Keratinocyte (primary cell): ENCODE data around the gene NBEA. TPM values are rescaled to one million over a fixed set of nuclear protein-coding genes. Genes with fewer than 3 reads are reported as not detected.

ENCODE experiments used
- DNase-seq: peaks from one replicate; pipeline ENCODE4 v3.0.0-alpha.2; 2011; ENCODE audit warnings: low read depth, missing footprints, low spot score
- FAIRE-seq: peaks from 2 replicates; lab custom pipeline; 2011; peaks lifted over from hg19 to GRCh38; lab: Jason Lieb, UNC
- H2AFZ ChIP-seq: 2 replicates; pipeline ENCODE4 v1.6.0; 2012; ENCODE audit warnings: low read length, control low read depth, inconsistent platforms; ENCODE audit not compliant: control insufficient read depth
- H3K27ac ChIP-seq: 2 replicates; pipeline ENCODE4 v1.5.1; 2011; ENCODE audit warnings: low read length; ENCODE audit not compliant: control insufficient read depth, insufficient read depth
- H3K27me3 ChIP-seq: 3 replicates; pipeline ENCODE4 v1.6.0; 2011; ENCODE audit warnings: low read length; ENCODE audit not compliant: control insufficient read depth, insufficient read depth; ENCODE audit errors: extremely low read depth
- H3K36me3 ChIP-seq, 2 experiments: 2 replicates in 1 of 2; 3 replicates in 1 of 2; pipeline ENCODE4 v1.5.1; 2011; ENCODE audit warnings: low read length in 2 of 2, mild to moderate bottlenecking in 1 of 2; ENCODE audit not compliant: control insufficient read depth in 2 of 2, insufficient read depth in 2 of 2; ENCODE audit errors: extremely low read depth in 1 of 2
- H3K4me1 ChIP-seq: 3 replicates; pipeline ENCODE4 v1.5.1; 2011; ENCODE audit warnings: low read length; ENCODE audit not compliant: control insufficient read depth, insufficient read depth; ENCODE audit errors: extremely low read depth
- H3K4me2 ChIP-seq: 3 replicates; pipeline ENCODE4 v1.6.0; 2011; ENCODE audit warnings: low read depth, low read length; ENCODE audit not compliant: control insufficient read depth, insufficient read depth; ENCODE audit errors: extremely low read depth
- H3K4me3 ChIP-seq, 3 experiments: fragments of 200-600 bp in 1 of 3; sonication (generic) in 1 of 3; 2 replicates in 2 of 3; 3 replicates in 1 of 3; pipeline ENCODE4 v1.5.1; 2011 to 2016; ENCODE audit warnings: low read length in 3 of 3, mild to moderate bottlenecking in 3 of 3, control low read depth in 2 of 3, inconsistent platforms in 1 of 3, low read depth in 1 of 3, mixed read lengths in 1 of 3, mixed run types in 1 of 3, moderate library complexity in 1 of 3; ENCODE audit not compliant: control insufficient read depth in 2 of 3, insufficient read depth in 2 of 3; ENCODE audit errors: extremely low read depth in 1 of 3
- H3K79me2 ChIP-seq: 2 replicates; pipeline ENCODE4 v1.6.0; 2012; ENCODE audit warnings: low read length; ENCODE audit not compliant: control insufficient read depth, insufficient read depth
- H3K9ac ChIP-seq: 3 replicates; pipeline ENCODE4 v1.6.0; 2011; ENCODE audit warnings: low read length; ENCODE audit not compliant: control insufficient read depth, insufficient read depth; ENCODE audit errors: extremely low read depth
- H3K9me1 ChIP-seq: 3 replicates; pipeline ENCODE4 v1.6.0; 2011; ENCODE audit warnings: low read length; ENCODE audit not compliant: control insufficient read depth, insufficient read depth; ENCODE audit errors: extremely low read depth
- H3K9me3 ChIP-seq: 2 replicates; pipeline ENCODE4 v1.5.1; 2012; ENCODE audit warnings: low read depth, low read length; ENCODE audit not compliant: control insufficient read depth
- H4K20me1 ChIP-seq: 3 replicates; pipeline ENCODE4 v1.6.0; 2011; ENCODE audit warnings: low read length; ENCODE audit not compliant: control insufficient read depth, insufficient read depth; ENCODE audit errors: extremely low read depth
- CTCF ChIP-seq, 3 experiments: IDR thresholded peaks in 1 of 3; conservative IDR thresholded peaks in 1 of 3; optimal IDR thresholded peaks in 1 of 3; 2 replicates in 2 of 3; 3 replicates in 1 of 3; pipeline versions ENCODE3 to v1.5.1; 2011; ENCODE audit warnings: low read length in 3 of 3, mild to moderate bottlenecking in 3 of 3, moderate library complexity in 2 of 3, control low read depth in 1 of 3, inconsistent platforms in 1 of 3; ENCODE audit not compliant: insufficient read depth in 2 of 3; ENCODE audit errors: extremely low read depth in 1 of 3
- EZH2 ChIP-seq: IDR thresholded peaks from one replicate; pipeline ENCODE4 v1.6.1; 2012; ENCODE audit warnings: inconsistent platforms, mild to moderate bottlenecking, low read length, moderate library complexity
- dilution Hi-C: fragments of 300-500 bp; cut with MboI; formaldehyde crosslinking; loops from one replicate; pipeline ENCODE4 v1.7.0; 2020; ENCODE audit warnings: low sequenced_read_pairs; ENCODE audit not compliant: extremely low pct_ligation_motif_present
- polyA plus RNA-seq, 5 experiments: library from polyadenylated mRNA; depleted of rRNA in 3 of 5; stranded (reverse) in 3 of 5; stranded (forward) in 1 of 5; unstranded in 1 of 5; fragments of >200 nt; gene quantifications; 1 replicate in 1 of 5; 2 replicates in 3 of 5; 3 replicates in 1 of 5; pipeline versions ENCODE4 v1.2.1 to v1.2.3, GENCODE V29; 2011 to 2012; ENCODE audit warnings: missing spikeins in 2 of 5, low read depth in 1 of 5, low replicate concordance in 1 of 5

Gene NBEA
- polyA plus RNA-seq, 1 donor (not counting 4 experiments of a cell fraction or from before 2014, with no cell fraction given) = 0.05 TPM

GRCh38 chr13:35716729-35717128 lies 774.7 kb downstream of the NBEA start:
- Histone ChIP-seq H4K20me1 (no peaks in the 10 kb centered on the region), H3K4me1 (no peaks in the 10 kb centered on the region), H2AFZ (no peak overlapping the region), H3K36me3 (no peaks in the 10 kb centered on the region), H3K27me3 (no peaks in the 10 kb centered on the region), H3K4me3 (no peak overlapping the region), H3K9me1 (no peaks in the 10 kb centered on the region), H3K9me3 (no peaks in the 10 kb centered on the region), H3K27ac (no peak overlapping the region), H3K4me2 (no peak overlapping the region), H3K79me2 (no peaks in the 10 kb centered on the region), H3K9ac (no peak overlapping the region)
- DNase-seq (no peak), FAIRE-seq (no peak)
- dilution Hi-C loops = no loop called here
- TF ChIP-seq EZH2 (no peak), CTCF (optimal IDR thresholded peaks at IDR 0.05 in 1 of 3, IDR thresholded peaks at IDR 0.05 in 1 of 3, conservative IDR thresholded peaks at IDR 0.05 in 1 of 3; ENCODE audit: extremely low read depth in 1 of 3, insufficient read depth in 2 of 3, low read length in 3 of 3) (no peak)

GRCh38 chr13:35718084-35718483 lies 776.0 kb downstream of the NBEA start:
- dilution Hi-C loops = no loop called here
- Histone ChIP-seq H3K79me2 (no peaks in the 10 kb centered on the region), H3K9ac (no peak overlapping the region), H4K20me1 (no peaks in the 10 kb centered on the region), H3K9me3 (no peaks in the 10 kb centered on the region), H2AFZ (no peak overlapping the region), H3K9me1 (no peaks in the 10 kb centered on the region), H3K27ac (no peak overlapping the region), H3K36me3 (no peaks in the 10 kb centered on the region), H3K4me1 (no peaks in the 10 kb centered on the region), H3K4me2 (no peak overlapping the region), H3K4me3 (no peak overlapping the region), H3K27me3 (no peaks in the 10 kb centered on the region)
- FAIRE-seq (no peak), DNase-seq (no peak)
- TF ChIP-seq EZH2 (no peak), CTCF (optimal IDR thresholded peaks at IDR 0.05 in 1 of 3, IDR thresholded peaks at IDR 0.05 in 1 of 3, conservative IDR thresholded peaks at IDR 0.05 in 1 of 3; ENCODE audit: extremely low read depth in 1 of 3, insufficient read depth in 2 of 3, low read length in 3 of 3) (no peak)
